GM18868 (cell line): ENCODE measurements around the gene ANKMY1.

Source experiments
- ATAC-seq: cut with Tn5 transposase; IDR thresholded peaks from one replicate; pipeline ENCODE4 v1.9.1; 2021; ENCODE audit warnings: mild to moderate bottlenecking, moderate library complexity; ENCODE audit not compliant: unreplicated experiment

Gene ANKMY1, protein sequence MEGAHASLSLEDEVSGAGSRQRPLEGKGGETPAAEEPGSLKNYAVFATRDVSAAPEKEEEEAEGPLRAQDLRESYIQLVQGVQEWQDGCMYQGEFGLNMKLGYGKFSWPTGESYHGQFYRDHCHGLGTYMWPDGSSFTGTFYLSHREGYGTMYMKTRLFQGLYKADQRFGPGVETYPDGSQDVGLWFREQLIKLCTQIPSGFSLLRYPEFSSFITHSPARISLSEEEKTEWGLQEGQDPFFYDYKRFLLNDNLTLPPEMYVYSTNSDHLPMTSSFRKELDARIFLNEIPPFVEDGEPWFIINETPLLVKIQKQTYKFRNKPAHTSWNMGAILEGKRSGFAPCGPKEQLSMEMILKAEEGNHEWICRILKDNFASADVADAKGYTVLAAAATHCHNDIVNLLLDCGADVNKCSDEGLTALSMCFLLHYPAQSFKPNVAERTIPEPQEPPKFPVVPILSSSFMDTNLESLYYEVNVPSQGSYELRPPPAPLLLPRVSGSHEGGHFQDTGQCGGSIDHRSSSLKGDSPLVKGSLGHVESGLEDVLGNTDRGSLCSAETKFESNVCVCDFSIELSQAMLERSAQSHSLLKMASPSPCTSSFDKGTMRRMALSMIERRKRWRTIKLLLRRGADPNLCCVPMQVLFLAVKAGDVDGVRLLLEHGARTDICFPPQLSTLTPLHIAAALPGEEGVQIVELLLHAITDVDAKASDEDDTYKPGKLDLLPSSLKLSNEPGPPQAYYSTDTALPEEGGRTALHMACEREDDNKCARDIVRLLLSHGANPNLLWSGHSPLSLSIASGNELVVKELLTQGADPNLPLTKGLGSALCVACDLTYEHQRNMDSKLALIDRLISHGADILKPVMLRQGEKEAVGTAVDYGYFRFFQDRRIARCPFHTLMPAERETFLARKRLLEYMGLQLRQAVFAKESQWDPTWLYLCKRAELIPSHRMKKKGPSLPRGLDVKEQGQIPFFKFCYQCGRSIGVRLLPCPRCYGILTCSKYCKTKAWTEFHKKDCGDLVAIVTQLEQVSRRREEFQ

DNA sequence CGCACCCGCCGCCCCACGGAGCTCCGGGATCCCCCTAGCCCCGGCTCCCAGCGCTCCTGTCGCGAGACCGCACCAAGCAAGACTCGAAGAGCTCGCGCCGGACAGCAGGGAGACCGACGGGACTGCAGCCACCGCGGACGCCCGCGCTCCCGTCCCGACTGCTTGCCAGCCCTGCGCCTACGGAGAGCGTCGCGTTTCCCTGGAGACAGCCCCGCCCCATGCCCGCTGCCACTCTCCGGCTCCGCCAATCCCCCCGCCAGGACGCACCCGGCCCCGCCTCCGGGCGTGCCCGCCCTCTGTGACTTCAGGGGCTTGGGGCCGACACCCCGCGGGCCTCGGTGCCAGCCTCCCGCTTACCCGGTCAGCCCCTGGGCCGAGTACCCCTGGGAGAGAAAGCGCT, at the start of gene ANKMY1:
Gene ANKMY1 (minus strand): TSS at position 181 of the 400 bp plus-strand sequence. CDS start 653 bp downstream, outside the sequence.
- ATAC-seq = no peak

DNA sequence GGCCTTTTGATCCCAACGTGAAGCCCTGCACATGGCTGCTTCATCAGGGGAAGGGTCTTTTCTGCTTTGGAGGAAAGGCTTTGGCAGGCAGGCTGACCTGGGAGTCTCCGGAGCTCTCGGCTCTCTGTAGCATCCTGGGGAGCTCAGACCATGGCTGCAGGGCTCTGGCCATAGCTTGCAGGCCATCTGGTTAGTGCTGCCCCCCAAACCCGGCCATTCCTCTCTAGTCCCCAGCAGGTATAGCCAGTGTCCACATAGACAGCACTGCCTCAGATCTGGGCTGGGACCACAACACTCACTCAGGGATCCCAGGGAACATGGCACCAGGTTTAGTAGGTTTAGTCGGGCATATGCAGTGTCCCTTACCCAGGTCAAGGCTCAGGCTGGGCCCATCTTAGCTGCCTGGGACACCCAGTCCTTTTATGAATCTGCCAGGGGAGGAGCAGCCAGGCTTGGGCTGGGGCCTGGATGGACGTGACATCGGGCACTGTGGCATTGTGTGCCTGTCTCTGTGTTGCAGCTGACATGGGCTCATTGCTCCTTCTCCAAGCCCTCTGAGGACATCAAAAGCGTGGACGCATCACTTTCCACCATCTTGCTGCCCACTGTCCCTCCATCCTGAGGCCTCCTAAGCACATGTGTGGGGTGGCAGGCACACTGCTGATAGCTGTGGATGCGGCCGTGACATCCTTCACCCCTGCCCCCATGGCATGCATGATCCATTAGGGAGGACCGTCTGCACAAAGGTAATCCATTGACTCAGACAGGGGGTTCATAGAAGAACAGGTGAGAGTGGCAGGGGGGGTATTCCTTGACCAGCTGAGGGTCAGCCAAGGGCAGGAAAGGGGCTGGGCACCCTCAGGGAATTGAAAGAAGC, 48.3 kb upstream of the ANKMY1 start:
- ATAC-seq = no peak

GRCh38 chr2:240604939-240605716, 47.3 kb upstream of the ANKMY1 start:
- no peak for ATAC-seq

DNA sequence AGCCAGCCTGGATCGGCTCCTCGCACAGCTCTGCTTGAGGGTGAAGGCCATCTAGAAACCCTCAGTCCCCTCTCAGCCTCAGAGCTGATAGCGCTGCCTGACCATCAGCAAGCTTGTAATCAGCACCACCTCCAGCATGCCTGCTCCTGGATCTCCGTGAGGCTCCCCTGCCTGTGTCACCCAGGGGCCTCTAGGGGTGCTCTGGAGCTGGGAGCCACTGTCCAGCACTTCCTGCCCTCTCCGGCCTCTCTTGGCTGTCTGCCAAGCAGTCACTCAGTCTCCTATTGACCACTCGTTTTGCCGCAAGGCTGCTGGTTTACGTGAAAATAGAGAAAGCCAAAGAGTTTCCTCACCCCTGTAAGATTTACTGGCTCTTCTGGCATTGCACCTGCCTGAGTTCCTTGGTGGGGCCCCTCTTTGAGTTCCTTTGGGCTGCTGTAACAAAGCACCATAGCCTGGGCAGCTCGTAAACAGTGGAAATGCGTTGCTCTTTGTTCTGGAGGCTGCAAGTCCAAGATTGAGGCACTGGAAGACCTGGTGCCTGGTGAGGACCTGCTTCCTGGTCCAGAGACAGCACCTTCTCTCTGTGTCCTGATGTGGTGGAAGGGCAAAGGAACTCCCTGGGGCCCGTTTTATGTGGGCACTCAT, 46.6 kb upstream of the ANKMY1 start:
- no peak for ATAC-seq

- ATAC-seq = no peak
Observed at GRCh38 chr2:240603846-240604245, 46.1 kb upstream of the ANKMY1 start.

DNA sequence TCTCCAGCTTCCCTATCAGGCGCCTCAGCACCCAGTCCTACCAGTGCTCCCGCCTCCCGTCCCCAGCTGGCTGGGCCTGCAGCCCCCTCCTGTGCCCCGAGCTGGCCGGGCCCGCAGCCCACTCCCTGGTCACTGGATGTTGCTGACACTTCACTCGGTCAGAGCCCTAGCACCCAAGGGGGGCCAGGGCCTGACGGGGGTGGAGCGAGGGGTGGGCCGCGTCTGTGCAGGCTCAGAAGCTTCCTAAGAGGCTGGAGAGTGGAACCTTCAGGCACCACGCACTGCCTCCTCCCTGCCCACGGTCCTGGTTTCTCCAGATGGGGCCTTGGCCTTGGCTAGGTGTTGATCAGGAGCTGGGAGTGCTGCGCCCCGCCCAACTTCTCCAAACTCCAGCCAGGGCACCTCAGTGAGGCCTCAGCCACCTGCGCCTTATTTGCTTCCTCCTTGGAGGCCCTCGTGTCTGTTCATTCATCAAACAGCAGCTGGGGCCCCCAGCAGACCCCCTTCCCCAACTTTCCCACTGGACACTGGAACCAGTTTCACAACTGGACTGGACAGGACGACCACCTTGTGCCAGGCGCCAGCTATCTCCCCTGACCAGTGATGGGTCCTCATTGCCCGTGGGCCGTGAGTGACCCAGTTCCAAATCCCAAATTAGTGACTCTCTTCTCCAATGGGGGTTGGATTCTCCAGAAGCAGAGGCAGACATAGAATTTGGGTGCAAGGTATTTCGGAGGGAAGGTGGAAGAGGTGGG, 45.5 kb upstream of the ANKMY1 start:
- ATAC-seq = no peak

DNA sequence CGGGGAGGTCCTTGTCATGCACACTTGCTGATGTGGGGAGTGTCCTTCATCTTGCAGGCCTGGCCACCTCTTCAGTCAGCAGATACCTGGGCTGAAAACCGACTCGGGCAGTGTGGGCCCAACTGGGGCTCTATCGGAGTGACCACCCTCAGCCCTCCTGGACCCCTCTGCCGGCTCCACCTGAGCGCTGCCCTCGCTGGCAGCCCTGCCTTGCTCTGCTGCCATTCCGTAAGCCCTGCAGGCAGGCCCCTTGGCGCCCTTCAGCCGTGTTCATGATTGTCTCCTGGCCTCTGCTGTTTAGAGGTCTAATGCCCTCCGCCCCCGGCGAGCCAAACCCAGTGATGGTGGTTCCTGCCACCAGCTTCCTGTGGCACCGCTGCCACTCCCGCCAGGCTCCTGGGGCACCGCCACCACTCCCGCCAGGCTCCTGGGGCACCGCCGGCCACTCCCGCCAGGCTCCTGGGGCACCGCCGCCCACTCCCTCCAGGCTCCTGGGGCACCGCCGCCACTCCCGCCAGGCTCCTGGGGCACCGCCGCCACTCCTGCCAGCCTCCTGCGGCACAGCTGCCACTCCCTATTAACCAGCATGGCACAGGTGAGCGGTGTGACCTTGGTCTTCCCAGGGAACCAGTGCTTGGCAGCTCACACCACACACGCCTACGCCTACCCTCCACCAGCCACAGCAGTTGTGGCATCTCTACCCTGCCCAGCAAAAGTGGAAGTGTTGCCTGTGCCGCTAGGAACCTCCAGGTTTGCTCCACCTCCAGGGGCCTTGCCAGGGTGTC, 44.7 kb upstream of the ANKMY1 start:
- ATAC-seq = no peak

DNA sequence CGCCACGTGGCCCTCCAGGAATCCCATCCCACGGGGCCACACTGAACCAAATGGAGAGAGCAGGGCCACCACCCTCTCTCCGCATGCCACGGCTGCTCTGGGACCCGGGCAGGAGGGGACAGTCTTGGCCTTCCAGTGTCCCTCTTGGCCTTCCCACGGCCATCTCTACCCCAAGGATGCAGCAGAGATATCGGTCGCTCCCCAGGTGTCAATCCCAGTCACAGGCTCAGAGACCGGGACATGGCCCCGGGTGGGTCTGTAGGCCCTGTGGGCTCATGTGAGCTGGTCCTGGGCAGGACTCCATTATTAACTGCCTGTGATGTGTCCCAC, 44.0 kb upstream of the ANKMY1 start:
- no peak for ATAC-seq

GRCh38 chr2:240601061-240601830, 43.5 kb upstream of the ANKMY1 start:
- no peak for ATAC-seq

DNA sequence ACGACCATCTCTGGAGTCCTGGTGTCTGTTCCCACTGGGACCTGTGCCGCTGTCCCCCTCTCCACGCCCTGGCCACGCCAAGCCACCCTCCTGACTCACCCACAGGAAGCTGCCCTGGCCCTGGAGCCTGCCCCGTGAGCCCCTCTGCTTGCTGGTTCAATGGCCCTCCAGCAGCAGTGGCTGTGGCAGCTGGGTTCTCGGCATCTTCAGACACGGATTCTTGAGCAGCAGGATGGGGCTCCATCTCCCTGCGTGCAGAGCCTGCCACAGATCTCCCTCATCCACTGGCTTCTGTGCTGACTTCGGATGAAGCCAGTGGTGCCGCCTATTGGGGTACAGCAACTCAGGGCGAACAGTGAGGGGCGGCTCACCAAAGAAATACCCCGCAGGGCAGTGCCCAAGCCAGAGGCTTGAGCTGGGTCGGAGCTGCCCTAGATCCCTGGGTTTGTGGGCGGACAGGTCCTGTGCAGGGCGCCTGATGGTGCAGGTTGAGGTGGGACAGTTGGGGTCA, 42.7 kb upstream of the ANKMY1 start:
- no peak for ATAC-seq

DNA sequence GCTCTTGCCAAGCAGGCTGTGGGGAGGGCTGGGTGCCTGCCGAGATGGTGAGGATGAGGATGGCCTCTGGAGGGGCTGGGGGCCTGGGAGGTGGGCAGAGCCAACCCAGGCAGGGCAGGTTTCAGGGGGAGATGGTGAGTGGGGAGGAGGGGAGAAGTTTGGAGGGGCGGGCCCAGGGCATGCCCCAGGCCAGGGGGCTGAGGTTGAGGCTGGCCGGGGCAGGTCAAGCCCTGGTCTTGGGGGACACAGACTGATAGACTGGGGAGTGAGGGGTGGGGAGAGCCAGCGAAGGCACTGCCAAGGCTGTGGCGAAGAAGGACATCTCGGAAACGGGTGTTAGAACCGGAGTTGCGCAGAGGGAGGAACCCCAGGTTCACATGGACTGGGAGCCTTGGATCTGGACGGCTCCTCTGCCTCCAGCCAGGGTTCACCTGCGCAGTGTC, 41.4 kb upstream of the ANKMY1 start:
- ATAC-seq = no peak

- ATAC-seq = no peak
Observed at GRCh38 chr2:240598311-240598911, 40.6 kb upstream of the ANKMY1 start.

GRCh38 chr2:240597419-240598181, 39.8 kb upstream of the ANKMY1 start:
- ATAC-seq = no peak

GRCh38 chr2:240597054-240597418, 39.2 kb upstream of the ANKMY1 start:
- no peak for ATAC-seq

- ATAC-seq = no peak
Observed at GRCh38 chr2:240596491-240596931, 38.7 kb upstream of the ANKMY1 start.

GRCh38 chr2:240596080-240596460, 38.3 kb upstream of the ANKMY1 start:
- no peak for ATAC-seq
